Stimulated activated CD8-positive, alpha-beta memory T cell treated with anti-CD3 and anti-CD28 coated beads, Interleukin-2, amount 100 ng/mL, for 1 hour (primary cell): ENCODE data around the gene SLC10A2.

Source experiments
- DNase-seq, 2 donors: peaks; one replicate each; pipeline ENCODE4 v3.0.0-alpha.2; 2020; ENCODE audit warnings: low read depth in 2 of 2

SLC10A2 gene

DNA sequence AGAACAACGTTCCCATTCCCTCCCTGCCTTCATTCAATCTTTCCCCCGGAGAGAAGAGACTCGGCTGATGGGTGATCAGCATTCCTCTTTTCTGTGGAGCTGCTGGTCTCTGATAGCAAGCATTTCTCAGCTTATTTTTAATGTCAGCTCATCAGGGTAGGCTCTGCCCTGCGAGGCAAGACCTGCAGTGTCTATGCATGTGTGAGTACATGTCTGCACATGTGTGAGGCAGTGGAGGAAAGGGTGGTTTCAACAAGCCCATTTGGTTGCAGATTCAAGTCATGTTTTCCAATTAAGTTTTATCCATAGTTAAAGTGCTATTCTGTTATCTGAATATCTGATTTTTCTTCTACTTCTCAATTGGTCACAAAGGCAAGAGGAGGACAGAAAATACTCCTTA is 19.5 kb downstream of the SLC10A2 start:
- no peak for DNase-seq

DNA sequence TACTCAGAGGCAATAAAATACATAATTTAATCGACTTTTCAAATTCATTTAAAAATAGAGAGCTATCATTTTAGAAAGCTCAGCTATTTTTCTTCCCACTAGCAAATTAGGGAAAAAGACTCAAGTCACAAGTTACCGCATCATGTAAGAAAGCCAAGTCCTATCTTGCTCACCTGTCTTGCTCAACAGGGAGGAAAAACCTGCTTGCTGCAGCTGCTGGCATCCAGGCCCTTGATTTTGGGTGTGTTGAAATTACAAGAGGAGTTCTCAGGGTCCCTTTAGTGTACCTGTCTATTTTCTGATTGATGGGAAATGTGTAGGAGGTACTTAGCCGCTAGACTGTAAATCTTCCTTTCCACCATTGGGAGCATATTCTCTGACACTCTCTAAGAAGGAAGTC is 22.2 kb downstream of the SLC10A2 start:
- DNase-seq = no peak

DNA sequence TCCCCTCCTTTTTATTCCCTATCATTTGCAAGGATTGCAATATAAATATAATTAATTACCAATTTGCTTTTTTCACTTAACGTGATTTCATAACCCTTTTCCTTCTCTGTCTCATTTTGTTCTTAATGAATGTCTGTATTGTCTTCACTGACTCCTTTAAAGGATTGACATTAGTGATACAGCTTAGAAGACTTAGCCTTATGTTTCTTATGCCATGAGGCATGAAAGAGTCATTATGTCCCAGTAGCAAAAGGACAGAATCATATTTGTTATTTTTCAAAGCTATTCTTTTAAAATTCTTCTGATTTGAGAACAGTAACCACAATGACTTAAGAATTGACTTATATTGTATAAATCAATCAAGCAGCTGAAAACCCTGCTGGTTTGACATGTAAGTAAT is 26.2 kb downstream of the SLC10A2 start:
- DNase-seq = no peak

DNA sequence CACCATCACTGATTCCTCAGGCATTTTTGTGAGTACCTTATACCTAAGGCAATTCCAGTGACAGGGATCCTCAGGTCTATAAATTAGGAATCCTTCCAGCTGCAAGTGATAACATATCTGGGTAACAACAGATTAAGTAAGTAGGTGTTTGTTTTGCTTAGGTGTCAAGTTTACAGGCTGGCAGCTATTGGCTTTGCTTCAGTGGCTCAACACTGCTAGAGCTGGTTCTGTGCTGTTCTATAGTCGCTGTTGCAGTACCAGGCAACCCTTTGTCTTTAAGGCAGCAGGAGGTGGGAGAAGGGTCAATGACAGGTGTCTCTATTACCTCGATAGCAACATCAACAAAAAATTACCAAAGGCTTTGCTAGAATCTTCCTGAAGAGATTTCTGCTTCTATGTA is 27.0 kb downstream of the SLC10A2 start:
- no peak for DNase-seq

DNA sequence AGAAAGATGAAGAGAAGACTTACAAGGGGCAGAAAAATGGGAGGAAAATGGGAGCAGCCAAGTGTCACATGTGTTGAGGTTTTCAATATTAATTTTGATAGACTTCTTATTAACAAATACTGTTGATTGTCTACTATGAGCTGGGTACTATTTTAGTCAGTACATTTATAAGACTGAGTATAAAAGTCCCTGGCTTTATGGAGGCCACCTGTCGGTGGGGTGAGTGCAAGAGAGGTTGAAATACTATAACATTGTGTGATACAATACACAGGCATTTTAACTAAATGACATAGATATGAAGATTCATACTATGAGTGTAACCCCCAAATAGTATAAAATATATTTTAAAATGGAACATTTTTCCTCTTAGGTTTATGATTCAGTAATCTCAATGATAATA is 29.9 kb downstream of the SLC10A2 start:
- DNase-seq = no peak

DNA sequence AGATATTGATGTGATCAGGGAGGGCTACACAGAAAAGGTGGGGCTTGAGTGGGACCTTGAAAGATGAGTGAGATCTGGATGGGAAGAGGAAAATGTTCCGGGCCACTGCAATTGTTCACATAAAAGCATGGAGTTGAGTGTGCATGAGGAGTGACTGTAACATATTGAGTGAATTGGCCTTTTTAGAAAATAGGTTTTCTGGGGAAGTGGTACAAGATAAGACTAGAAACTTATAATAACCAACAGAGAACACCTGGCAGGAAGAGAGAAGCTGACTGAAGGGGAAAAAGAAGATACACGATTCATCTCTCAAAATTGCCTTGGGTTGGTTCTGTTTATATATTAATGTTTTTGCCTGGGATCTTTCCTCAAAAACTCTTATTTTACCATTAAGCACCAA is 32.2 kb downstream of the SLC10A2 start:
- no peak for DNase-seq

DNA sequence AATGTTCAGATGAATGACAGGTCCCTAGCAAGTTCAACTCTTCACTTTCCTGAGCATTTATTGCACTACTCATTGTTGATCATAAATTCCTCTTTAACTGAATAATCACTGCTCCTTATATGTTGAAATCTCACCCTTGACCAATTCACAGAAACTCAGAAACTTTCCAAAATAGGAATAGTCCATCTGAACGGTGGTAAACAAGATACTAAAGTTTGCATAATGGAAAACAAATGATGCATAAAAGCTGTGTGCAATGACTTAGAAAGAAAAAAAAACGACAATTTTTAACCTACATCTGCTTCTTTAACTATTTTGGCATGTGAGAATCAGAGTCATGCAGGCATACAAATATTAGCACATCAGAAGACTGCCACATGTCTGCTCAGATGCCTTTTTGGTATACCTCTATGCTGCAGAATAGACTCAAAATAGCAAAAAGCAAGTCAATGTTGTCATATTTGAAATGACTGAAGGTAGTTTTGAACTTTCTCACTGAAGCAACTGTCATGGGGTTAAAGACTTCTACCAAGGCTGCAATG is 34.8 kb downstream of the SLC10A2 start:
- no peak for DNase-seq

DNA sequence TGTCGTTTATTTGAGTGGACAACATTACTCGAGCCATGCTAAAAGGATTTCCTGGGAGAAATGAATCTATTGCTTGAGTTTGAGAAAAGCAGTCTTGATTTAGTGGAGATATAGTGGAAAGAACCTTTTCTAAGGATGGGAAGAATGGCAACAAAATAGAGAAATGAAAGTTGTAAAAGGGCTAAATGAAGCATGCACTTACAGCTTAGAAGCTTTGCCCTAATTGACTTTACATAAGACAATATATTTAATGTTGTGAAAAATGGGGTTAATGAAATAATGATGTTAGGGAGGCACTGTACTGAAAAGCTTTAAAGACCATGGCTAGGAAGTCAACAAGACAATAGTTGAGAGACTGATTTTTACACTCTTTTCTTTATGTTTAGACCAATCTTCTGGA is 35.4 kb downstream of the SLC10A2 start:
- no peak for DNase-seq

DNA sequence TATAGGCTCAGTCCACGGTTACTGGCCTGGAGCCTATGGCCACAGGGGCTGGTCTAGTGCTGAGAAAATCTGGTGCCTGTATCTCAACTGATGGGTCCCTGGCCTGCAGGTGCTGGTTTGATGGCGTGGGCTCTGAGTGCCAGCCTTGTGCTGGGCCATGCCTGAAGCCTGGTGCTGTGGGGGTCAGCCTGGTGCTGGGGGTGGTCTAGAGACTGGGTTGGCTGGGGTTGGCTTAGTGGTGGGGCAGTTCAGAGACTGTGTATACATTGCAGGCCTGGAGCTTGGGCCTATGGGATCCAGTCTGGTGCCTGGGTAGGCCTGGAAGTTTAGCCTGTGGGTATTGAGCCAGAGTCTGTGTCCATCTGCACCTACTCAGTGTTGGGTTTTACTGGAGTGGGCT is 36.4 kb downstream of the SLC10A2 start:
- no peak for DNase-seq

DNA sequence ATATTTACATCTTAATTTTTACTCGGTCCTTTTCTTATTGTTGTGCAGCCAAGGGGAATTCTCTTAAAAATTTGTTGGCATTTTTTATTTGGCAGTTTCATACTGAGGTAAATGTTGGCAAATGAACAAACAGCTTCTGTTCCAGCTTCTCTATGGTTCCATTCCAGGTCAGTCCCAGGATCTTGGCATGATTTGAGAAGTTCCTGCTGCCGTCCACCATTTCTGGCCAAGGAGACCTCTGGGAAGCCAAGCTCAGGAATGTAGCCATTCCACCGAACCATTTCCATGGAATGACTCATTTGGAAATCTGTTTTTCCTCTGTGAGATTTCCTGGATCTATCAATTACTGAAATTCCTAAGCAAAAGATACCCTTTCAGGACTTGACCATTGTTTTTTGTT is 43.9 kb downstream of the SLC10A2 start:
- no peak for DNase-seq

DNA sequence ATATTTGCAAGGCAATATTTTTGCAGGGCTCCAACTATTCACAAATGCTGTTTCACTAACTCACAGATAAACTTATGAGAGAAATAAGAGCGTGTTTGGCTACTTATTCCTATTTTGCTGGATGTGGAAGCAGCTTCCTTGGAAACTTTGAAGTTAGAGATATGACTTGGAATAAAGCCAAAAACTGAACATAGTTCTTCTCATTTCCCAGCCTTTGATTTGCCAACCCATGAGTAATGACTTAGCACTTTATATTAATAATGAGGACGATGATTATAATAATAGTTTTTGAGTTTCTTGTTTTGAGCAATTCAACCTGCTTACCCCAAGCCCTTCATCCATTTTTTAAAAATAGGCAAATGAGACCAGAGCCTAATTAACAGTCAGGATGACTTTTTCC is 47.7 kb downstream of the SLC10A2 start:
- no peak for DNase-seq

DNA sequence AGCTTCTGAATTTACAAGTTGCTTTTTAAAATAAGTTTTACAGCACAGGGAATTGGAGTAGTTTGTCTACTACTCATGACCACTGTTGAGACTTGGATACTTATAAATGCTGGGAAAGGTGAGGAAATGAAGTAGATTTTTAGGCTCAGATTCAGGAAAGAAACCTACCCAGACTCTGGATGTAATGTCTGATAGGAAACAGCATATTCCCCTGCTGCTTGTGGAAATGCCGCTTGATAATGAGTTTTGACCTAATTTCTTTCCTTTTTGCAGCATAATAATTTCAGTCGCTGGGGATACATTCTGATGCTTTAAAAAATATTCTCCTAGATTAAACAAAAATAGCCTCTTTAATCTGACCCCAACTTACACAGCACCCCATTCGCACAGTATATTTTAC is 53.6 kb downstream of the SLC10A2 start:
- DNase-seq = no peak

DNA sequence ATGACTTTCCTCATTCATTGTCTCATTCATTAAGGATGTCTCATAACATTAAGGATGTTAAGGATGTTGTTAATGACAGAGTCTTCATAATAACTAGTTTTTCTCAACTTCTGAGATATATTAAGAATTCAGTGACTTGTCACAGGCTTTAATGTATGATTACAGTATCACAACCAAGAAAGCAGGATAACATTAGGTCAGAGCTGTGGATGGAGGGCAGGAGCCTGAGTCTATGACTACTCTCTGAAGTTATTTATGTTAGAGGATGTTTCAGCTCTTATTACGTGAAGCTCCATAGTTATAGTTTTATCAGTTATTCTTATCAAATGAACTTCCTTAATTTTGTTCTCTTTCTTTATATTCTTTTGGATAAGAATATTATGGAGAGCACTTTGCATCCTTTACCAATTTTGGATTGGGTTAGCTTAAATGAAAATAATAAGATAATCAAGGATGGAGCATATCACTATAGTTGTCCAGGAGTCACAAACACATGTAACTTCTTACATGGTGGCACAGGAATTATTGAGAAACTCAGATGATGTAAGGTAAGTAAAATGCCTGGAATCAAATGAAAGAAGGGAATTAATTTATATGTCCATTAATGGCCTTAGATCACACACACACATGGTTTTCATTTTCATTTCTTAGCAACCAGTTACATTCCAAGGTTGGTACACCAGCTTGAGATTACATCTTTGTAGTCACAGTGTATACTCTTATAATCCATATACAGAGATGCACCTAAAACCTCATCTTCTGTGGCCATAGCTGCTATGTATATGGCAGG is 57.0 kb downstream of the SLC10A2 start:
- DNase-seq = no peak

DNA sequence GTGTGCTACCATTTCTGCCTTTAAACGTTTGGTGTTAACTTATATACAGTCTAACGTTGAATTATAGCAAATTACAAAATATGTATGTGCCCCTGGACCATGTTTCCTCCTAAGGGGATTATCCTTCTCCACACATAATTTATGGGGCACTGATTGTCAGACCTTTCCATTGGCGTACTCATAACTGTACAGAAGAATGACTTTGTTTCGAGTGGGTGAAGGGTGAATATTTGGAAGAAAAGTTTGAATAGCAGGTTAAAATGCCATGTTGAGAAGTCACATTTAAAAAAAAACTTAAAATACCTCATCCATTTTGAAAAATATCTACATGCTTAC is 58.8 kb downstream of the SLC10A2 start:
- no peak for DNase-seq

DNA sequence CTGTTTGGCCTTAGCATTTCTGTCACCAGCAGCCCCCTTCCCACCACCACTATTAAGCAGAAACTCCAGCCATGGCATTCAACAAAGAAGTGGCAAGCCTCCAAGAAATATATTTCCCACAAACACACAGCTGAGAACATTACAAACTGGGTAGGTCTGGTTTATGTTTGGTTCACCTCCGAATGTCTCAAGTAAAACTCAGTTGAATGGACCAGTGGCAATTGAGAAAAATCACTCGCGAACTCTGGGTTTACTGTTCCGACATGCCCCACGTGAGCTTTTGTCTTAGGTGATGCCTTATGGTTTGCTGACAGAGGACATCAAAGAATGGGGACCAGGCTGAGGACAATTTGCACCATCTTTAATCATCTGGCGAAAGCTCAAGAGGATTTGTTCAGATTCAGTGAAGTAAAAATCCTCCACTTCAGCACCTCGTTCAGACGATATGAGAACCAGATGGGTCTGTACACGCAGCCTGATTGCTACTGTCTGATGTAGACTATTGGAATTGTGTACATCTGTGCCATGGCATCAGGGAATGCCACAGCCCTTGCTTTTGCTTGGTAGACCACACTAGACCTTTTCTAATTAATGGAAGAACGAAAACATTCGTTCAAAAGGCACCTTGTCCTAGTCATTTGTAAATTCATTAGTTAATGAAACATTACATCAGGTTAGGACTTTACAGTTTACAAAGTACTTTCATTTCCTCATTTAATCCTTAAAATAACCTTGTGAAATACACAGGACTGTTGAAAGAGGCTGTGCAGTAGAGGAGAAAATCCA is 59.4 kb downstream of the SLC10A2 start:
- no peak for DNase-seq

DNA sequence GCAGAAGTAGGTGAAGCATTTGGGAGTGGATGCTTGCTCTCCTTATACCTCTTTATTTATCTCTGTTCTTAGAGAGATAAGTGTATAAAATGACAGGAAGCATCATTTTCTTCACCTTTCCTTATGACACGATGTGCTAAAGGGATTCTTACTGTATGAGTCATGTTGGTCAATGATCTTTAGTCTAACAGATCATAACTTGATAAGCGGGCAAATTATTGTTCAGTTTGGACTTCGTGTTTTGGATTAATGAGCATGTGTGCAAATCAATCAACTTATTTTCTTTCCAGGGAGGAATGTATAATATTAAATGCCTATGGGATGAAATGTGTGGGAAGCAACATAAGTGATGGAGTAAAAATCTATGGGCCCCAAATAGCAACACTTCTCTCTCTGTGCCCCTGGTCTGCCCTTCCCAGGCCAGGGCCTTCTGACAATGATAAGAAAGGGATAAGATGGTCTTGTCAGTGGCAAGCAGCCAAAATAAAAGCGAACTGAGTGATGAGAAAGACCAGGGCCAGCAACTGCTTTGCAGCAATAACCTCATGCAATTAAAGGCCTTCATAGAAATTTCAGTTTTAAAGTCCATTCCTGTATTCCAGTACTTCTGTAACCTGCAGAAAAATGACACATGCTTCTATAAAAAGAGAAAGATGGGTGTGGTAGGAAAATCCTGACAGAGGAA is 61.4 kb downstream of the SLC10A2 start:
- no peak for DNase-seq

DNA sequence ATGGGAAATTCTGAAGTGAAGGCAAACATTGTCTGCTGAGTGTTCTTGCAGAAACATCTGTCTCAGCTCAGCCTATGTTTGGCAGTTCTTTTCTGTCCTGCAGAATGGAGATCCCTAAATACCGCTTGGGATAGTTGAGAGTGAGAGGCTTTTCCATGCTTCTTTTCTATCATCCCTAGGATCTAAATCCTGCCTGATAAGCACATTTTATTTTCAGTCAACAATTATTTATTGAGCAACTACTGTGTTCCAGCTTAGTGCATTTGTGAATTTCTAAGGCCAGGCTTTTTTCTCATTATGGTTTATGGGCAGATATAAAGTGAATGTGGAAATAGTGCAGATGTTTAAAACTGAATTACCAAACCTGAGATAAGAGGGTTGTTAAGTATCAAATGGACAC is 62.6 kb downstream of the SLC10A2 start:
- DNase-seq = no peak

DNA sequence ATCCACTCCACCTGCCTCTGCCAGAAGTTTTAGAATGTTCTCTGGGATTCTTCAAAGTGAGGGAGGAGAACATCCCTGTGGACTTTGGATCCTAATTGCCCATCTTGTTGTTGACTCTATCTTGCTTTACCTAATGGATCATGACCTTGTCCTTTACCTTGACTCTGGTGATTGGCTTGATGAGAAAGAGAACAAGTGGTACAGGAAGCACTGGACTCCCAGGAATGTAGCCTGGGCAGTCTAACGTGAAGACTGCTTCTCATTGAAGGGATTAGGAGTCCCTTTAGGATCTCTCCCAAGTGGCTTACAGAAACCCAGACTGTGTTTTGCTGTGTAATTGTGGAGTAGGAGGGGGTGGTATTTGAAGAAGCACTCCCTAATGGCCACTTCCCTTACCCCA is 63.9 kb downstream of the SLC10A2 start:
- no peak for DNase-seq

DNA sequence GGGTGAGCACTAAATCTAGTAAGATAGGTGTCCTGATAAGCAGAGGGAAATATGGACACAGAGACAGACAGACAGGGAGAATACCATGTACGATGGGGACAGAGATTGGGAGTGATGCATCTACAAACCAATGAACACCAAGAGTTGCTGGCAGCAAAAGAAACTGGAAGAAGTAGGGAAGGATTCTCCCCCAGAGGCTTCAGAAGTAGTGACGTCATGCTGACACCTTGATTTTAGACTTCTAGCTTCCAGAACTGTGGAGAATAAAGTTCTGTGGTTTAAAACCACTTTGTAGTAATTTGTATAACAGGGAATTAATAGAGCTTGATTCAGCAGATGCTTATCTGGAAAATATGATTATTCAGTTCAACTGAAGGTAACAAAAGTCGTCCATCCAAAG is 66.1 kb downstream of the SLC10A2 start:
- DNase-seq = no peak

DNA sequence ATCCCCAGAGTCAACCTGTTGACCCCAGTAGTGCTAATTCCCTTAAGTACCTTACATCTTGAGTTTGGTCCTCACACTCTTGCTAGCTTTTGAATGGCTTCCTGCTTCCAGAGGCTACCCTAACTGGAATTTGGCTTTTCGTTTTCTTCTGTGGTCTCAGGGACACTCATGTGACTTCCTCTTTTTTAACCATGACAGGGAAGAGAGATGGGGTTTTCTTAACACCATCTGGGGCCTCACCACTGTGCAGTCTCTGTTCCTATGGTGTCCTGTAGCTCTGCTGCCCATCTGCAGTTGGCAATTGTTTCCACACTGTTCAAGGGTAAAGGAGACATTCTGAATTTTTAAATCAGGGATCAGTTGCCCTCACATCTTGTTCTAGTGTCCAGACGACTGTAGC is 66.7 kb downstream of the SLC10A2 start:
- DNase-seq = no peak
